ENCODE results near the gene HMGXB3. TPM values are rescaled to one million over a fixed set of nuclear protein-coding genes. Genes with fewer than 3 reads are reported as not detected.

Gene HMGXB3, protein sequence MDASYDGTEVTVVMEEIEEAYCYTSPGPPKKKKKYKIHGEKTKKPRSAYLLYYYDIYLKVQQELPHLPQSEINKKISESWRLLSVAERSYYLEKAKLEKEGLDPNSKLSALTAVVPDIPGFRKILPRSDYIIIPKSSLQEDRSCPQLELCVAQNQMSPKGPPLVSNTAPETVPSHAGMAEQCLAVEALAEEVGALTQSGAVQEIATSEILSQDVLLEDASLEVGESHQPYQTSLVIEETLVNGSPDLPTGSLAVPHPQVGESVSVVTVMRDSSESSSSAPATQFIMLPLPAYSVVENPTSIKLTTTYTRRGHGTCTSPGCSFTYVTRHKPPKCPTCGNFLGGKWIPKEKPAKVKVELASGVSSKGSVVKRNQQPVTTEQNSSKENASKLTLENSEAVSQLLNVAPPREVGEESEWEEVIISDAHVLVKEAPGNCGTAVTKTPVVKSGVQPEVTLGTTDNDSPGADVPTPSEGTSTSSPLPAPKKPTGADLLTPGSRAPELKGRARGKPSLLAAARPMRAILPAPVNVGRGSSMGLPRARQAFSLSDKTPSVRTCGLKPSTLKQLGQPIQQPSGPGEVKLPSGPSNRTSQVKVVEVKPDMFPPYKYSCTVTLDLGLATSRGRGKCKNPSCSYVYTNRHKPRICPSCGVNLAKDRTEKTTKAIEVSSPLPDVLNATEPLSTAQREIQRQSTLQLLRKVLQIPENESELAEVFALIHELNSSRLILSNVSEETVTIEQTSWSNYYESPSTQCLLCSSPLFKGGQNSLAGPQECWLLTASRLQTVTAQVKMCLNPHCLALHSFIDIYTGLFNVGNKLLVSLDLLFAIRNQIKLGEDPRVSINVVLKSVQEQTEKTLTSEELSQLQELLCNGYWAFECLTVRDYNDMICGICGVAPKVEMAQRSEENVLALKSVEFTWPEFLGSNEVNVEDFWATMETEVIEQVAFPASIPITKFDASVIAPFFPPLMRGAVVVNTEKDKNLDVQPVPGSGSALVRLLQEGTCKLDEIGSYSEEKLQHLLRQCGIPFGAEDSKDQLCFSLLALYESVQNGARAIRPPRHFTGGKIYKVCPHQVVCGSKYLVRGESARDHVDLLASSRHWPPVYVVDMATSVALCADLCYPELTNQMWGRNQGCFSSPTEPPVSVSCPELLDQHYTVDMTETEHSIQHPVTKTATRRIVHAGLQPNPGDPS (N-terminal part only)
- total RNA-seq (10 to 100 TPM; 31.9 to 40.8 TPM), total RNA-seq (84.1 to 85.3 reads per million in 2 donors)

- ATAC-seq (peak; percentile 80), DNase-seq (peak; percentile 66 to 70 (median 66))
- H3K4me1 Mint-ChIP-seq: peaks cover 32% of the 10 kb centered on the region
- peak within 1 kb of the TSS; percentile 96 for H3K4me3 Mint-ChIP-seq
- H3K9me3 ChIP-seq (ENCODE audit: control insufficient read depth, low read length, poor library complexity, severe bottlenecking): no peaks in the 10 kb centered on the region
- peaks cover 7% of the 10 kb centered on the region for H3K36me3 Mint-ChIP-seq (ENCODE audit: low read depth)
- H3K27me3 Mint-ChIP-seq: no peaks in the 10 kb centered on the region
- H3K27ac Mint-ChIP-seq: peak within 1 kb of the TSS; percentile 91
Measured at GRCh38 chr5:150000256-150000989, at the start of gene HMGXB3, which contains the start of gene TIGD6. Gene HMGXB3 (plus strand): TSS chr5:150000739. CDS start chr5:150004853, 4,114 bp downstream. Gene TIGD6 (minus strand): TSS chr5:150000654. CDS start chr5:149996348, 4,306 bp downstream.

DNA sequence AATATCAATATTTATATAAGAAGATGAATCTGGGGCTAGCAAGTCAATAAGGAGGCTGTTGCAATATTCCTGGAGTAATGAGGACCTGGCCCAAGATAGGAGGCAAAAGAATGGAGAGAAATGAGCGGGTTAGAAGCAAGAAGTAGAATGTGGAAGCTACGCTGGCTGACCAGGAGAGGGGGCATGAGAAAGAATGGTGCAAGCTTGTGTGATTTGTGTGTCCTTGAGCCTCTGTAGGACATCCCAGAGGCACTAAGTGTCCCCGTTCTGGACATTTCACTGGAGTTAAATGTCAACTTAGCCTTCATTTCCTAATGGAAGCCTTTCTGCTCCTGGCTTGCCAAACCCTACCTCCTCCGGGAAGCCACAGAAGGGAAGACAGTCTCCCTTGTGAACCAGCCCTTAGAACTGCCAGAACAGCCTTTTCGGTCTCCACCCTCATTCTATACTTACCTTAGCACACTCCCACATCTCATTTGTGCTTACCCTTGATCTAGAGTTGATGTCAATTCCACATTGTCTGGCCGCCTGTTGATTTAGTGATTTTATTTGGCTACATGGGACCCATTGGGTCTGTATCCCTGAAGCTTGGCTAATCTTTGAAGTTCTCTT lies 49.3 kb upstream of the HMGXB3 start:
- DNase-seq (no peak), ATAC-seq (no peak)
- Mint-ChIP-seq H3K27me3 (peaks cover 40% of the 10 kb centered on the region), H3K27ac (no peak overlapping the region), H3K4me3 (no peak overlapping the region), H3K36me3 (ENCODE audit: low read depth) (peaks cover 4% of the 10 kb centered on the region), H3K4me1 (no peaks in the 10 kb centered on the region)
- no peaks in the 10 kb centered on the region for H3K9me3 ChIP-seq (ENCODE audit: control insufficient read depth, low read length, poor library complexity, severe bottlenecking)

DNA sequence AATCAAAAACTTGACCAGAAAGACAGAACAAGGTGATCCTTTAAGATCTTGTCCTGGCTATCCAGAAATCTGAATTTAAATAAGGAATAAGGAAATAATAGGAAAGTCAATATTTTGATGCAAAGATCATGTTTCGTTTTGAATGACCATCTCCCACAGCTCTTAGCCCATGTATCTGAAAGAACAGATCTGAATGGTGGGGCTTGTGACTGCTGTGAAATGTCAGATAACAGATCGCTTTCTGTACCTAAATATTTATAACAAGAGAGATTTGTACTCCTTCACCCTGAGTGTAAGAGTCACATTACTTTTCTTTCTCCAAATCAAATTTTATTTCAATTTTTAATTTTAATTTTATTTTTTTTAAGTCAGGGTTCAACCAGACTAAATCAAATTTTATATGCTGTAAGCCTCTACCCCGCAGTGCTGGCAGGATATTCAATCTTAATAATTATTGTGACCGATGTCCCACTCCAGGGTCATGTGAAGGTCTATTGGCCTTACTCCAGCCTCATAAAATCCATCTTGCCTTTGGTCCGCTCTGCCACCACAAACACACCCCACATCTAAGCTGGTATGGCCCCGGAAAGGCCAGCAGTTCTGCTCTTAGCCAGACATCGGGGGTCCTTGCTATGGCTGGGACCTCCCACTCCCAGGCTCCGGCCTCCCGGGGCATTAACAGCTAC lies 47.0 kb upstream of the HMGXB3 start:
- H3K9me3 ChIP-seq (ENCODE audit: control insufficient read depth, low read length, poor library complexity, severe bottlenecking): no peaks in the 10 kb centered on the region
- Mint-ChIP-seq H3K27ac (no peak overlapping the region), H3K36me3 (ENCODE audit: low read depth) (peaks cover under 1% of the 10 kb centered on the region), H3K4me3 (no peak overlapping the region), H3K27me3 (peaks cover 21% of the 10 kb centered on the region), H3K4me1 (no peaks in the 10 kb centered on the region)
- DNase-seq (no peak), ATAC-seq (no peak)

DNA sequence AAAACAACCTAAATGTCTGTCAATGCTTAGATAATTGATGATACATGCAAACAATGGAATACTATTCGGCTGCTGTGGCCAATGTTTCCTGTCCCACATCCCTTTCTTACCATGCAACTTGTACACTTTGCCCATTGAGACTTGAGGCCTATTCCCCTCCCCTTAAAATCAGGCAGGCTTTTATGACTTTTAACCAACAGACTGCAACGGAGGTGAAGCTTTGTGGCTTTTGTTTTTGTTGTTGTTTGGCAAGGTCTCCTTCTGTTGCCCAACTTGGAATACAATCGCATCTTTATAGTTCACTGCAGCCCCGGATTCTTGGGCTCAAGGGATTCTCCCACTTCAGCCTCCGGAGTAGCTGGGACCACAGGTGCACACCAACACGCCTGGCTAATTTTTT lies 45.7 kb upstream of the HMGXB3 start:
- Mint-ChIP-seq H3K36me3 (ENCODE audit: low read depth) (no peaks in the 10 kb centered on the region), H3K27me3 (peaks cover 11% of the 10 kb centered on the region), H3K4me1 (peaks cover 8% of the 10 kb centered on the region), H3K27ac (no peak overlapping the region), H3K4me3 (no peak overlapping the region)
- ATAC-seq: no peak
- no peak for DNase-seq
- H3K9me3 ChIP-seq (ENCODE audit: control insufficient read depth, low read length, poor library complexity, severe bottlenecking): no peaks in the 10 kb centered on the region

- H3K4me1 Mint-ChIP-seq: peaks cover 22% of the 10 kb centered on the region
- no peak for DNase-seq
- H3K9me3 ChIP-seq (ENCODE audit: control insufficient read depth, low read length, poor library complexity, severe bottlenecking): no peaks in the 10 kb centered on the region
- no peak overlapping the region for H3K4me3 Mint-ChIP-seq
- no peak overlapping the region for H3K27ac Mint-ChIP-seq
- H3K27me3 Mint-ChIP-seq: peaks cover 2% of the 10 kb centered on the region
- H3K36me3 Mint-ChIP-seq (ENCODE audit: low read depth): no peaks in the 10 kb centered on the region
- ATAC-seq: no peak
Measured at GRCh38 chr5:149956685-149957084, 43.9 kb upstream of the HMGXB3 start.

- DNase-seq (no peak), ATAC-seq (no peak)
- no peaks in the 10 kb centered on the region for H3K9me3 ChIP-seq (ENCODE audit: control insufficient read depth, low read length, poor library complexity, severe bottlenecking)
- Mint-ChIP-seq H3K36me3 (ENCODE audit: low read depth) (peaks cover 2% of the 10 kb centered on the region), H3K27ac (no peak overlapping the region), H3K4me1 (peaks cover 31% of the 10 kb centered on the region), H3K27me3 (no peaks in the 10 kb centered on the region), H3K4me3 (no peak overlapping the region)
Measured at GRCh38 chr5:149957855-149958254, 42.7 kb upstream of the HMGXB3 start.

DNA sequence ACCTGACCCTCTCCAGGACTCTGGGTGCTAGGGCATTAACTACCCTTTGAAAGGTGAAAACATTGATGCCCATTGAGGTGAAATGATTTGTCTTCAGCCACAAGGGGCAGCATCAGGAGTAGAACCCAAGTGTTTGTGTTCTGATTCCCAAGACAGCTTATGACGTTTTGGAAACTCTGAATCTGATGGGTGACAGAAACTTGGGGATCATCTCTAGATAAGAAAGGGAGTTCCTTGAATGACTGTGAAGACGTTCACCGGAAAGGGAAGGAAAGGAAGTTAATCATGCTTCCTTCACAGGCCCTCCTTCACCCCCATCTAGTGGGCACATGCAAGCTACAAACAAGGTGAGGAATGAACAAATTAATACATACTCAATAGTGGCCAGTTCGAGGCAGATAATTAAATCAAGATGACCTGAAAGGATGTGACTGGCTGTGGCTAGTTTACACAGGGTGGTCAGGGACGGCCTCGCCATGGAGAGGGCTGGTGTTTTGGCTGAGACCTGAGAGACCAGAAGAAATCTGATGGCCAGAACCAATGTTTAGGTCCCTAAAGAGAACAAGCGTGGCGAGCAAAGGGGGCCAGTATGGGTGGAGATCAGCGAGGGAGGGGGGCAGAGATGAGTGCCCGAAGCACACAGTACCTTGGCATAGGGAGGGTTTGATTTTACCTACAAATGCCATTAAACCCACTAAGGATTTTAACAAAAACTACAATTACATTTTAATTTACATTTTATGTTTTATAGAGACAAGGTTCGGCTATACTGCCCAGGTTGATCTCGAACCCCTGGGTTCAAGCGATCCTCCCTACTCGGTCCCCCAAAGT lies 40.9 kb upstream of the HMGXB3 start:
- DNase-seq (no peak), ATAC-seq (no peak)
- peaks cover 31% of the 10 kb centered on the region for H3K4me1 Mint-ChIP-seq
- peak overlapping the region; percentile 97 for H3K27ac Mint-ChIP-seq
- no peaks in the 10 kb centered on the region for H3K27me3 Mint-ChIP-seq
- H3K4me3 Mint-ChIP-seq: peak overlapping the region; percentile 94
- H3K9me3 ChIP-seq (ENCODE audit: control insufficient read depth, low read length, poor library complexity, severe bottlenecking): no peaks in the 10 kb centered on the region
- H3K36me3 Mint-ChIP-seq (ENCODE audit: low read depth): peaks cover 2% of the 10 kb centered on the region

GRCh38 chr5:149960272-149961185 lies 40.0 kb upstream of the HMGXB3 start, which contains the start of gene SLC26A2:
Gene SLC26A2 (plus strand): TSS chr5:149960758. CDS start chr5:149977653, 16,895 bp downstream.
- ATAC-seq: peak; percentile 100
- peaks cover 2% of the 10 kb centered on the region for H3K36me3 Mint-ChIP-seq (ENCODE audit: low read depth)
- DNase-seq: peak; percentile 86 to 89 (median 88)
- peak within 1 kb of the TSS; percentile 94 for H3K4me3 Mint-ChIP-seq
- no peaks in the 10 kb centered on the region for H3K9me3 ChIP-seq (ENCODE audit: control insufficient read depth, low read length, poor library complexity, severe bottlenecking)
- H3K27ac Mint-ChIP-seq: peak within 1 kb of the TSS; percentile 97
- H3K4me1 Mint-ChIP-seq: peaks cover 32% of the 10 kb centered on the region
- no peaks in the 10 kb centered on the region for H3K27me3 Mint-ChIP-seq

GRCh38 chr5:149961186-149961685 lies 39.3 kb upstream of the HMGXB3 start:
- peak overlapping the region; percentile 97 for H3K27ac Mint-ChIP-seq
- H3K4me3 Mint-ChIP-seq: peak overlapping the region; percentile 94
- H3K27me3 Mint-ChIP-seq: no peaks in the 10 kb centered on the region
- H3K9me3 ChIP-seq (ENCODE audit: control insufficient read depth, low read length, poor library complexity, severe bottlenecking): no peaks in the 10 kb centered on the region
- H3K4me1 Mint-ChIP-seq: peaks cover 33% of the 10 kb centered on the region
- ATAC-seq (no peak), DNase-seq (no peak)
- peaks cover 2% of the 10 kb centered on the region for H3K36me3 Mint-ChIP-seq (ENCODE audit: low read depth)

DNA sequence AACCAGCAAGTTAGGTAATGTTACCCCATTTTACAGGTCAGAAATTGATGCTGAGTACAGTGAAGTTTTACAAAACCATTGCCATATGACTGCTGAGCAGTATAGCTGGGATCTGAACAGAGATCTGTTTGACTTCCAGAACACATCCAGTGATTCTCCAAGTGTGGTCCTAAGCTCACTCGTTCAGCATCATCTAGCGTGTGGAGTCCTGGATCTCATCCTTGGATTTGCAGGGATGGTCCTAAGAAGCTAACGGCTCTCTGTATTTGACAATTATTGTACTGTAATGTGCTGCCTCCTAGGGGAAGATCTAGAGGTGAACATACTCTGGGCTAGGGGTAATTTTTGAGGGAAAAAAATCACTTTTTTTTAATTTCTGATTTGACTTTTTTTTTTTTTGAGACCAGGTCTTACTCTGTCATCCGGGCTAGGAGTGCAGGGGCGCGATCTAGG lies 38.6 kb upstream of the HMGXB3 start:
- H3K27me3 Mint-ChIP-seq: no peaks in the 10 kb centered on the region
- H3K4me3 Mint-ChIP-seq: peak overlapping the region; percentile 94
- no peak for ATAC-seq
- H3K36me3 Mint-ChIP-seq (ENCODE audit: low read depth): peaks cover 2% of the 10 kb centered on the region
- H3K27ac Mint-ChIP-seq: no peak overlapping the region
- H3K4me1 Mint-ChIP-seq: peaks cover 33% of the 10 kb centered on the region
- no peaks in the 10 kb centered on the region for H3K9me3 ChIP-seq (ENCODE audit: control insufficient read depth, low read length, poor library complexity, severe bottlenecking)
- DNase-seq: no peak
